ENCODE measurements around the gene PAXX.

PAXX gene

DNA sequence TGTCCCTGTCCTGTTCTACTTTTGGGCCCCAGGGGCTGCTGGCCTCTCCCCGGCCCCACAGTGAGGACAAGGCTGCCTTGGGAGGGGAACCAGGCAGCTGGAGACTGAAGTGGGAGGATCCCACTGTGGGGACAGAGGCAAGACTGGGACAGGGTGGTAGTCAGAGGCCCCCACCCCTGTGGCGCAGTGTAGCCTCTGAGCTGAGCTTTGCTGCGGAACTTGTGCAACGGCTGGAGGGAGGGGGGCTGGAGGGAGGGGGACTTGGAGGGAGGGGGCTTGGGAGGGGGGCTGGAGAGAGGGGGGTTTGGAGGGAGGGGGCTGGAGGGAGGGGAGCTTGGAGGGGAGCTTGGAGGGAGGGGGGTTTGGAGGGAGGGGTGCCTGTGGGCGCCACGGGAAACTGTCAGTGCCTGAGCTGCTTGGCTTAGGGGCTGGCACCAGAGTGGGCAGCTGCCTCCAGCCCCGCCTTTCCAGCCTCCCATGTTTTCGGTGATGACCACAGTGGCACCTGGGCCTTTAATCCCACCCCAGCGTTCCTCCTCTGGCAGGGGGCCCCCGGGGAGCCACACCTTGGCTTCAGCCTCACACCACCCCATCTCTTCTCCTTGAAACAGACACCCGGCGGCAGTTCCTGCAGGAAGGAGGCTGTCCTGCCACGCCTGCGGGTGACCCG, 42.0 kb downstream of the PAXX start:
- DNase-seq: no peak

DNA sequence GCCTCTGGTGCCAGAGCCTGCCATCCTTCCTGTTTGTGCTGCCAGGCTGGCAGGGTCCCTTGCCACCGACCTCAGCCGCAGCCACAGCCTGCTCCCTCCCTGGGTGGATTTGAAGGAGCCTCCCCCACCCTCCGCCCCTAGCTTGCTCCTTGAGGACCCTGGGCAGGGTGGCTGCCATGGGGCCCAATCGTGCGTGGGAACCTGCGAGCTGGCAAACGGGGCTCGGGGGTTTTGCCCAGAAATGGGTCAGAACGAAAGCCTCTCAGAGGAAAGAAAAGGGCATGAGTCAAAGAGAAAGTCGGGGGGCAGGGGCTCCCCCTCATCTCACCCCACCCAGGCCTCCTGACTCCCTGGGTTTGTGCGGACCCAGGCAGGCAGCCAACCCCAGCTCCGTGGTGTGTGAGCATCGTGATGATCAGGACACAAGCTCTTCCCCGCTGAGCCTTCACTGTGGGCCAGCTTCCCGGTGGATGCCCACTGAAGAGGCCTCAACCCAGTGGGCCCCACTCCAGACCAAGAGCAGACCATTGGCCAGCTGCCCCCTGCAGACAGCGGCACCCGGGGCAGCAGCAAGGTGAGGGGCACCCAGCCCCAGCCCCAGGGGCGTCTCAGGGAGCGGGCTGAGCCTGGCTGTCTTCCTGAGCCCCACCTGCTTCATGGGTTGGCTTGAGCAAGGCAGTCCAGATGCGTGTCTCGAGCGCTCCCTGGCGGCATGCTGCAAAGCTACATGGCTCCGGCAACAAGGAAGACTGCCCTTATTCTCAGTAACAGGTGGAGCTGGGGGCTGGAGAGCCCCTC, 42.7 kb downstream of the PAXX start:
- peak; percentile 66 to 83 (median 77) for DNase-seq

DNA sequence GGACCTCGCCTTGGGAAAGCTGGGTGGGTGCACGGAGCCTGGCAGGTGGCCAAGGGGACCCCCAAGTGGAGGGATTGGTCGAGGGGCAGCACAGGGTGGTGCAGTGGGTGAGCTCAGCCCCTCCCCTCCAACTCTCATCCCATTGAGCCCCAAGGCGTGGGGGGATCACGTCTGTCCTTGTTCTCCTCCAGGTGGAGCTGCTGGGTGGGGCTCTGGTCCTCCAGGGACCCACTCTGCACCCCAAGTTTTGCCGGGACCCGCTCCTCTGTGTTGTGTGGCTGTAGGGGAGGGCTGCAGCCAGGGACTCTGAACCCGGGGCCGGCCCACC, 43.2 kb downstream of the PAXX start:
- no peak for DNase-seq

DNA sequence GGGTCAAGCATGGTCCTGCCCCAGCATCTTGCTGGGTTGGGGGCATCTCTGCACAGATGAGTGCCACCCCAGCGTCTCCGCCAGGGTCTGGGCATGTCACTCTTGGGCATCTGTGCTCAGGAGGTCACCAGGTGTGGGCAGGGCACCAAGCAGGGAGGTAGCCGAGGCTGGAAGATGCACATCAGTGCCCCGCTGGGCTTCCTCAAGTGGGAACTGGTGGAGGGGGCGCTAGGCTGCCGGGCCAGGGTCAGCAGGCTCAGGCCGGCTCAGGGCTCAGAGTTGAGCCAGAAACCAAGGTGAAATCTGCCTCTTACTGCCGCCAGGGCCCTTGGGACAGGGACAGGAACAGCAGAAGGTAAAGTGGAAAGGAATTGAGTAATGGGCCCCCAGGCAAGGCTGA, 43.7 kb downstream of the PAXX start:
- no peak for DNase-seq

GRCh38 chr9:137037035-137037434, 44.8 kb downstream of the PAXX start:
- no peak for DNase-seq

DNA sequence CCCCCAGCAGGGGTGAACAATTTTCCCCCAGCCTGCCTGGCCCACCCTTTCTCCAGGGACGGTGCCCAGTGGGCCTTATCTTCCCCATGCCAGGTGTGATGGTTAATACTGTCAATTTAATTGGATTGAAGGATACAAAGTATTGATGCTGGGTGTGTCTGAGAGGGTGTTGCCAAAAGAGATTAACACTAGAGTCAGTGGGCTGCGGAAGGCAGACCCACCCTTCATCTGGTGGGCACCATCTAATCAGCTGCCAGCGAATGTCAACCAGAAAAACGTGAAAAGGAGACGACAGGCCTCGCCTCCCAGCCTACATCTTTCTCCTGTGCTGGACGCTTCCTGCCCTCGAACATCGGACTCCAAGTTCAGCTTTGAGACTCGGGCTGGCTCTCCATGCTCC, 45.3 kb downstream of the PAXX start:
- no peak for DNase-seq

DNA sequence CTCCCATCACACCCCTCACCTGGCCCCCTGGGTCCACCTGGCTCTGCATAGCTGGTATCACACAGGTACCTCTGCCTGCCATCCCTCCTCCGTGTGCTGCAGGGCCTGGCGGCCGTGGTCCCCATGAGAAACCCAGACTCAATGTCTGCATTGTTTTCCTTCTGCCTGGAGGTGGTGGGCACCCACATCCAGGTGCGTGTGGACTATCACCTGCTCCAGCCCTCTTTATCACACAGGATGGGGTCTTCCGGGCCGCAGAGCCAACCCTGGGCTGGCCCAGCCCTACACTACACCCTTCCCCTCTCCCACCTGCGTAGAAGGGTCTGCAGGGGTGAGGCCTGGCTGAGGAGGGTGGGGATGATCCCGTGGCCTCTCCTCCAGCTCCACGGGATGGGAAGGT, 46.7 kb downstream of the PAXX start:
- no peak for DNase-seq

- no peak for DNase-seq
Observed at GRCh38 chr9:137039611-137040366, 47.6 kb downstream of the PAXX start.

DNA sequence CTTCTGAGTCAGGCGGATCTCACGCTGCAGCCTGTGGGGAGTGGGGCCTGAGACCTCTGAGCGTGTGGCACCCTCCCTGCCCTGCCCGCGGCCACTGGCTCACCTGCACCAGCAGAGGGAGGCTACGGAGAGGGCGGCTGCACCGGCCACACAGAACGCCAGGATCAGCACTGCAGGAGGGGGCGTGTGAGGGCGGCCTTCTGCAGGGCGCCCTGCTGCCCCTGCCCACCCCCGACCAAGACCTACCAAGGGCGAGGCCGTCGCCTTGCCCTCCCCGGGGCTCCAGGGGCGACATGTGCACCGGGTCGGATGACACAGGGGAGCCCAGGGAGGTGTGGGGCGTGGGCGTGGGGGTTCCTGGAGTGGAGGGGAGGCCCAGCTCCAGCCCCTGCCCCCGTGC, 48.3 kb downstream of the PAXX start:
- DNase-seq: no peak

- DNase-seq: no peak
Observed at GRCh38 chr9:137041124-137041523, 48.9 kb downstream of the PAXX start.

DNA sequence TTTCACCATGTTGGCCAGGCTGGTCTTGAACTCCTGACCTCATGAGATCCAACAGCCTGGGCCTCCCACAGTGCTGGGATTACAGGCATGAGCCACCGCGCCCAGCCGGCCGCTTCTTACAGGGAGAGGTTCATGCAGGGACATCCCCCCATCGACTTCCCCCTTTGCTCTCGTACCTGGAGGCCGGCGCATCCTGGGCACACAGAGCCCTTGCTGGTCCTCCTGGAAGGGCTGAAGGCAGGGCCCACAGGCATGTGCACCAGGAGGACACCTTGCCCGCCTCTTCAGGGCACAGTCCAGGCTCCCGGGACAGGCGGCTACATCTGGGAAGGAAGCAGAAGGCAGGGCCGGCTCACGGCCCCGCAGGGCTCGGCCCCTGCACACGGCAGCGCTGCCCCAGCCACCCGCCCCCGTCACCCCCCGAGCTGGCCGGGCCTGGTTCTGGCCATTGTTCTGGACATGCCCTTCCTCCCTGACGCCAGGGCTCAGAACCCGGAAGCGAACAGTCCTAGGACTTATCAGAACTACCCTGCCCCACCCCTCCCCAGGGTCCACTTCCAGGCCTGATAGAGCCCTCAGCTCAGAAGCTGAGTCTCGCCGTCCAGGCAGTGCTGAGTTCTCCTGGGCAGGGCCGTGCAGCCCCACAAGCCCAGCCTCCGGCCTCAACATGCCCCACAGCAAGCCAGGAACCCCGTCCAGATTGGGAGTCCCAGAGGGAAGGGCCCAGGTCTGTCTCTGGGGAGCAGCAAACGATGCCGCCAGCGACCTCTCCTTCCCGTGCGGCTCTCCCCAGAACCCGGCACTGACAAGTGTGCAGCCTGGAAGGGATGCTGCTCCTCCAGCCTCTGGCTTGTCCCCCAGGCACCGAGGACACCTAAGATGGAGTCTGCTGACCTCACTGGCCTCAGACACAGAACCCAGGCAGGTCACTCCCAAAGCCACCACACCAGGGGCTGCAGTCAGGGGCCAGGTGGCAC, 50.8 kb downstream of the PAXX start:
- no peak for DNase-seq

All from activated CD4-positive, CD25-positive, alpha-beta regulatory T cell (primary cell).